IMR-90 (cell line): ENCODE data around the gene RNH1. TPM values are rescaled to one million over a fixed set of nuclear protein-coding genes. Genes with fewer than 3 reads are reported as not detected.

Experiments
- ATAC-seq: fragments of 200-7000 bp; cut with Tn5 transposase; 2 replicates; pipeline ENCODE4 v1.9.1; 2020; ENCODE audit warnings: low read depth, mild to moderate bottlenecking, moderate library complexity
- BruUV-seq: library from RNA; stranded (reverse); fragments of 400-500 nt; replicated peaks from 2 replicates; lab custom pipeline; 2021; lab: Mats Ljungman, UMichigan
- CTCF ChIA-PET: fragments of 300-600 bp; formaldehyde crosslinking; extraction: SDS; loops from one replicate; lab custom pipeline; 2021; ENCODE audit warnings: antibody characterized with exemption; lab: Yijun Ruan, JAX
- POLR2A ChIA-PET: fragments of 300-600 bp; sonication (Branson Sonifier 250); formaldehyde crosslinking; loops from one replicate; lab custom pipeline; 2022; ENCODE audit warnings: antibody characterized with exemption; ENCODE audit not compliant: unreplicated experiment; lab: Charles Lee
- DNase-seq: peaks from one replicate; pipeline ENCODE4 v3.0.0; 2013
- H2AFZ ChIP-seq: replicated peaks from 2 replicates; pipeline ENCODE3; 2013; ENCODE audit warnings: low read length, mild to moderate bottlenecking; ENCODE audit not compliant: poor library complexity
- H2AK5ac ChIP-seq: 2 replicates; pipeline ENCODE4 v1.6.1; 2013; ENCODE audit warnings: low read depth, low read length, inconsistent platforms
- H2AK9ac ChIP-seq: replicated peaks from 2 replicates; pipeline ENCODE3; 2013; ENCODE audit warnings: mild to moderate bottlenecking, low read depth, low read length, moderate library complexity; ENCODE audit not compliant: poor library complexity
- H2BK120ac ChIP-seq: 2 replicates; pipeline ENCODE4 v1.6.1; 2013; ENCODE audit warnings: low read depth, low read length, inconsistent platforms
- H2BK15ac ChIP-seq: 3 replicates; pipeline ENCODE4 v1.6.1; 2013; ENCODE audit warnings: low read depth, low read length, inconsistent platforms
- H2BK20ac ChIP-seq: 2 replicates; pipeline ENCODE4 v1.6.1; 2013; ENCODE audit warnings: low read depth, mild to moderate bottlenecking, inconsistent platforms, low read length, moderate library complexity
- H2BK5ac ChIP-seq: 2 replicates; pipeline ENCODE4 v1.6.1; 2013; ENCODE audit warnings: mild to moderate bottlenecking, low read depth, low read length, inconsistent platforms; ENCODE audit not compliant: poor library complexity, severe bottlenecking
- H3K14ac ChIP-seq: replicated peaks from 2 replicates; pipeline ENCODE4 v1.6.1; 2013; ENCODE audit warnings: low read depth, low read length, inconsistent platforms
- H3K18ac ChIP-seq: 2 replicates; pipeline ENCODE4 v1.6.1; 2013; ENCODE audit warnings: low read depth, low read length, control low read depth
- H3K23ac ChIP-seq: 2 replicates; pipeline ENCODE4 v1.6.1; 2013; ENCODE audit warnings: low read depth, low read length, inconsistent platforms
- H3K27ac ChIP-seq: 2 replicates; pipeline ENCODE4 v1.5.1; 2013; ENCODE audit warnings: mild to moderate bottlenecking, control low read depth, low read length; ENCODE audit not compliant: insufficient read depth
- H3K27me3 ChIP-seq: 2 replicates; pipeline ENCODE4 v1.6.1; 2013; ENCODE audit warnings: low read length; ENCODE audit not compliant: control insufficient read depth, insufficient read depth
- H3K36me3 ChIP-seq: 2 replicates; pipeline ENCODE4 v1.6.1; 2013; ENCODE audit warnings: low read length, mixed read lengths; ENCODE audit not compliant: control insufficient read depth, insufficient read depth
- H3K4ac ChIP-seq: 2 replicates; pipeline ENCODE4 v1.6.1; 2013; ENCODE audit warnings: low read depth, low read length, inconsistent platforms
- H3K4me1 ChIP-seq: 2 replicates; pipeline ENCODE4 v1.6.1; 2013; ENCODE audit warnings: low read length, mixed read lengths; ENCODE audit not compliant: control insufficient read depth, insufficient read depth
- H3K4me2 ChIP-seq: 2 replicates; pipeline ENCODE4 v1.6.1; 2013; ENCODE audit warnings: low read depth, mild to moderate bottlenecking, control low read depth, low read length, moderate library complexity
- H3K4me3 ChIP-seq: 2 replicates; pipeline ENCODE4 v1.5.1; 2013; ENCODE audit warnings: low read depth, mild to moderate bottlenecking, control low read depth, low read length, moderate library complexity; ENCODE audit not compliant: insufficient read depth
- H3K56ac ChIP-seq: 2 replicates; pipeline ENCODE4 v1.6.1; 2013; ENCODE audit warnings: low read length, inconsistent platforms; ENCODE audit not compliant: insufficient read depth; ENCODE audit errors: extremely low read depth
- H3K79me1 ChIP-seq, 2 experiments: 2 replicates each; pipeline ENCODE4 v1.6.1; 2013; ENCODE audit warnings: low read length in 2 of 2, inconsistent platforms in 1 of 2, low read depth in 1 of 2
- H3K9ac ChIP-seq: 2 replicates; pipeline ENCODE4 v1.6.1; 2013; ENCODE audit warnings: low read depth, low read length, control low read depth
- H3K9me1 ChIP-seq: 2 replicates; pipeline ENCODE4 v1.6.1; 2013; ENCODE audit warnings: low read length, inconsistent platforms; ENCODE audit not compliant: insufficient read depth
- H3K9me3 ChIP-seq: 2 replicates; pipeline ENCODE4 v1.6.1; 2013; ENCODE audit warnings: low read length; ENCODE audit not compliant: control insufficient read depth, insufficient read depth
- H4K20me1 ChIP-seq: 2 replicates; pipeline ENCODE4 v1.6.1; 2013; ENCODE audit warnings: low read length, inconsistent platforms; ENCODE audit not compliant: insufficient read depth
- H4K5ac ChIP-seq: 2 replicates; pipeline ENCODE4 v1.6.1; 2013; ENCODE audit warnings: mild to moderate bottlenecking, low read depth, low read length, control low read depth
- H4K8ac ChIP-seq, 2 experiments: 2 replicates each; pipeline ENCODE4 v1.6.1; 2013; ENCODE audit warnings: low read depth in 2 of 2, low read length in 2 of 2, control low read depth in 1 of 2, inconsistent platforms in 1 of 2
- H4K91ac ChIP-seq: 2 replicates; pipeline ENCODE4 v1.6.1; 2013; ENCODE audit warnings: low read depth, low read length, inconsistent platforms; ENCODE audit not compliant: insufficient read depth
- MAFK ChIP-seq: IDR thresholded peaks from 2 replicates; pipeline ENCODE4 v1.6.1; 2012; ENCODE audit warnings: low read depth, low read length, improper control_type of control experiment
- POLR2A ChIP-seq: IDR thresholded peaks from 2 replicates; pipeline ENCODE4 v1.6.1; 2012; ENCODE audit warnings: mild to moderate bottlenecking, low read depth, low read length
- RFX5 ChIP-seq: IDR thresholded peaks from 2 replicates; pipeline ENCODE4 v1.8.0; 2012; ENCODE audit warnings: low read depth, mild to moderate bottlenecking, low read length, moderate library complexity
- WGBS, 2 experiments: methylation state at CpG; one replicate each; pipeline versions ENCODE4 v1.1.5 to v1.1.7; 2013; ENCODE audit warnings: missing lambda C conversion rate in 2 of 2; ENCODE audit not compliant: insufficient read length in 1 of 2; ENCODE audit errors: extremely low coverage in 2 of 2; 5-methylcytosine and 5-hydroxymethylcytosine counted together
- dilution Hi-C: fragments of 300-500 bp; cut with HindIII; formaldehyde crosslinking; loops from one replicate; pipeline ENCODE4 v1.14.3; 2018; ENCODE audit warnings: low sequenced_read_pairs; ENCODE audit not compliant: unreplicated experiment
- in situ Hi-C: fragments of 300-500 bp; cut with MboI; formaldehyde crosslinking; loops from 3 replicates; pipeline ENCODE4 v1.14.3; 2019; ENCODE audit warnings: low sequenced_read_pairs, inconsistent platforms, mixed read lengths
- intact Hi-C: fragments of 100-400 bp; cut with micrococcal nuclease; formaldehyde crosslinking; loops from 2 replicates; pipeline ENCODE4 v1.10.0; 2022
- polyA plus RNA-seq, 3 experiments: library from polyadenylated mRNA; depleted of rRNA; stranded (reverse); fragments of >200 nt; gene quantifications; 2 replicates each; pipeline ENCODE4 v1.2.3, GENCODE V29; 2012; ENCODE audit warnings: low replicate concordance in 1 of 3
- total RNA-seq: library from RNA; depleted of rRNA; stranded (reverse); fragments of >200 nt; gene quantifications from 2 replicates; pipeline ENCODE4 v1.2.3, GENCODE V29; 2012
- TF ChIP-seq, protein P1 (sequence below): fragments of 150-350 bp; IDR thresholded peaks from 2 replicates; pipeline ENCODE4 v1.6.1; 2017; ENCODE audit warnings: mild to moderate bottlenecking, antibody characterized with exemption, low read length, low read depth

RNH1 gene
- total and polyA plus RNA-seq, 2 of the 4 experiments (the other 2 are of a cell fraction): 138 to 247 TPM

DNA sequence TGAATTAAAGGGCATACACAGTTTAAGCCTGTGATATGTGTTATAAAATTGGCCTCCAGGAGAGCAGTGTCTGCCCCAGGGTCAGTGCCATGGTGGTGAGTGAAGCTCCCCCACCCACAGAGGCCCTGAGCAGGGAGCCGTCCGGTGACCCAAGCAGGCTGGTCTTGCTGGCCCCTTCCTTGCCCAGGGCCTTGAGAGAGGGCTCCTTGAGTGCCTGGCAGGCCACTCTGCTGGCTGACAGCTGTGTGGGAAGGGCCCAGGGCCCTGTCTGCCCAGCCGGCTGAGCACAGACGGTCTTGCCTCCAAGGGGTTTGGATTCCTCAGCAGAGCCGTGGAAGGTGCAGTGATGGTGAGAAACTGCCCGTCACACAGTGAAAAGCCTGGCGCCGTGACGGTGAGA lies 31.1 kb downstream of the RNH1 start:
- H3K23ac ChIP-seq: no peak overlapping the region
- H3K79me1 ChIP-seq: peaks cover 18 to 50% of the 10 kb centered on the region in 2 experiments
- H3K4me1 ChIP-seq: no peaks in the 10 kb centered on the region
- H3K4me3 ChIP-seq: no peak overlapping the region
- H3K4ac ChIP-seq: no peak overlapping the region
- intact Hi-C loops (no loop called here), dilution Hi-C loops (no loop called here), in situ Hi-C loops (no loop called here)
- H2BK15ac ChIP-seq: no peak overlapping the region
- H4K8ac ChIP-seq: no peak overlapping the region
- ATAC-seq (no peak), DNase-seq (no peak)
- no peak overlapping the region for H4K91ac ChIP-seq
- no peaks in the 10 kb centered on the region for H3K9me3 ChIP-seq
- H4K5ac ChIP-seq: no peak overlapping the region
- ChIA-PET POLR2A (no interaction called here), CTCF (no interaction called here)
- H3K4me2 ChIP-seq: no peak overlapping the region
- H2AK9ac ChIP-seq: no peak overlapping the region
- no peak for TF ChIP-seq MAFK
- no peak for TF ChIP-seq RFX5
- TF ChIP-seq, protein P1, sequence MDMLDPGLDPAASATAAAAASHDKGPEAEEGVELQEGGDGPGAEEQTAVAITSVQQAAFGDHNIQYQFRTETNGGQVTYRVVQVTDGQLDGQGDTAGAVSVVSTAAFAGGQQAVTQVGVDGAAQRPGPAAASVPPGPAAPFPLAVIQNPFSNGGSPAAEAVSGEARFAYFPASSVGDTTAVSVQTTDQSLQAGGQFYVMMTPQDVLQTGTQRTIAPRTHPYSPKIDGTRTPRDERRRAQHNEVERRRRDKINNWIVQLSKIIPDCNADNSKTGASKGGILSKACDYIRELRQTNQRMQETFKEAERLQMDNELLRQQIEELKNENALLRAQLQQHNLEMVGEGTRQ: no peak
- no peak for TF ChIP-seq POLR2A
- H3K27ac ChIP-seq: no peak overlapping the region
- no peak overlapping the region for H2AK5ac ChIP-seq
- peaks cover 6% of the 10 kb centered on the region for H3K9me1 ChIP-seq
- H2BK120ac ChIP-seq: no peak overlapping the region
- H3K9ac ChIP-seq: no peak overlapping the region
- no peak overlapping the region for H2BK5ac ChIP-seq
- no peak overlapping the region for H3K18ac ChIP-seq
- H2AFZ ChIP-seq: no peak overlapping the region
- peaks cover 5% of the 10 kb centered on the region for H3K36me3 ChIP-seq
- no peak overlapping the region for H2BK20ac ChIP-seq
- H3K14ac ChIP-seq: no peak overlapping the region
- no peak overlapping the region for H3K56ac ChIP-seq
- no TSS peak for BruUV-seq
- H4K20me1 ChIP-seq: peaks cover 8% of the 10 kb centered on the region
- 94% methylated on average over 7 of the region's 9 CpGs; no CpG with 5 or more reads in 1 of the 2 experiments for whole genome bisulfite sequencing, 2 experiments
- H3K27me3 ChIP-seq: no peaks in the 10 kb centered on the region
